Esophagus squamous epithelium (tissue), 5 donors: Measurements from ENCODE around the gene CCR2. TPM values are rescaled to one million over a fixed set of nuclear protein-coding genes. Genes with fewer than 3 reads are reported as not detected.

Experiments used
- DNase-seq: peaks from one replicate; lab custom pipeline; 2025; lab: John Stamatoyannopoulos, UW
- H3K27ac ChIP-seq, 4 donors: fragments of 200-600 bp; sonication (generic); one replicate each; pipeline ENCODE4 v1.5.1; 2016 to 2019; ENCODE audit warnings: mild to moderate bottlenecking in 1 of 4
- H3K27me3 ChIP-seq, 4 donors: fragments of 200-600 bp; sonication (generic); 1 replicate in 3 of 4; 2 replicates in 1 of 4; pipeline versions ENCODE4 v1.5.1 to v1.6.0; 2017 to 2021; ENCODE audit warnings: antibody characterized with exemption in 1 of 4
- H3K36me3 ChIP-seq, 3 donors: fragments of 200-600 bp; sonication (generic); one replicate each; pipeline ENCODE4 v1.5.1; 2016 to 2019
- H3K4me1 ChIP-seq, 3 donors: fragments of 200-600 bp; sonication (generic); one replicate each; pipeline ENCODE4 v1.5.1; 2017 to 2019
- H3K4me3 ChIP-seq, 4 donors: fragments of 200-600 bp; sonication (generic); 1 replicate in 3 of 4; 2 replicates in 1 of 4; pipeline ENCODE4 v1.5.1; 2016 to 2019; ENCODE audit warnings: mild to moderate bottlenecking in 2 of 4, moderate library complexity in 1 of 4
- H3K9me3 ChIP-seq, 3 donors: fragments of 200-600 bp; sonication (generic); one replicate each; pipeline ENCODE4 v1.5.1; 2016 to 2019
- CTCF ChIP-seq, 6 experiments: fragments of 450-650 bp in 4 of 6; fragments of 200-600 bp in 2 of 6; sonication (generic) in 2 of 6; IDR thresholded peaks; one replicate each; pipeline ENCODE4 v1.5.1; 2016 to 2019; ENCODE audit warnings: antibody characterized with exemption in 6 of 6, mild to moderate bottlenecking in 4 of 6, moderate library complexity in 4 of 6
- POLR2A ChIP-seq, 4 donors: fragments of 450-650 bp; IDR thresholded peaks; one replicate each; pipeline ENCODE4 v1.6.1; 2017; ENCODE audit warnings: antibody characterized with exemption in 4 of 4, mild to moderate bottlenecking in 4 of 4, moderate library complexity in 3 of 4
- WGBS, 2 donors: methylation state at CpG; one replicate each; pipeline ENCODE4 v1.1.5; 2018; 5-methylcytosine and 5-hydroxymethylcytosine counted together
- intact Hi-C: fragments of 100-400 bp; cut with DNase I; formaldehyde crosslinking; loops from one replicate; pipeline ENCODE4 v1.15.0; 2022
- total RNA-seq, 4 donors: library from RNA; depleted of rRNA; stranded (reverse); fragments of >200 nt; gene quantifications; one replicate each; pipeline ENCODE4 v1.1.0, GENCODE V29; 2016
- donor health status: DM: yes; HTN: yes; CAD: no.

CCR2 gene
- total RNA-seq, 4 donors from 2014 or later: 0.40 to 6.0 (median 1.9) TPM

- 57 to 84% methylated on average over 2 of the region's 2 CpGs for WGBS, 2 donors
- Histone ChIP-seq H3K27ac (no peak overlapping the region), H3K9me3 (no peaks in the 10 kb centered on the region), H3K4me3 (no peak overlapping the region), H3K36me3 (no peaks in the 10 kb centered on the region), H3K4me1 (peaks cover 0 to 18% (median under 1%) of the 10 kb centered on the region in 3 donors), H3K27me3 (peaks cover 0 to 23% (median 0%) of the 10 kb centered on the region in 4 donors)
- intact Hi-C loops: loop anchor here (5.0 kb wide), 1 partner anchor 293 kb away; no protein-coding TSS in a partner anchor
- DNase-seq: no peak
- TF ChIP-seq POLR2A (IDR thresholded peaks at IDR 0.05) (no peak), CTCF (IDR thresholded peaks at IDR 0.05) (no peak)
Observed at GRCh38 chr3:46375218-46375617, 21.3 kb downstream of the CCR2 start.

GRCh38 chr3:46375814-46376213 is 21.9 kb downstream of the CCR2 start:
- intact Hi-C loops: loop anchor here (5.0 kb wide), 1 partner anchor 294 kb away; no protein-coding TSS in a partner anchor
- Histone ChIP-seq H3K9me3 (no peaks in the 10 kb centered on the region), H3K4me1 (peaks cover 0 to 18% (median 6%) of the 10 kb centered on the region in 3 donors), H3K27ac (no peak overlapping the region), H3K36me3 (no peaks in the 10 kb centered on the region), H3K27me3 (peaks cover 0 to 23% (median 0%) of the 10 kb centered on the region in 4 donors), H3K4me3 (no peak overlapping the region)
- 38 to 41% methylated on average over 2 of the region's 2 CpGs for WGBS, 2 donors
- DNase-seq: no peak
- TF ChIP-seq POLR2A (IDR thresholded peaks at IDR 0.05) (no peak), CTCF (IDR thresholded peaks at IDR 0.05) (no peak)

GRCh38 chr3:46378426-46378942 is 24.6 kb downstream of the CCR2 start:
- TF ChIP-seq CTCF (IDR thresholded peaks at IDR 0.05): peak in 5 of 6 experiments; percentile 47 to 76 (median 59)
- no peak for TF ChIP-seq POLR2A (IDR thresholded peaks at IDR 0.05)
- intact Hi-C loops: loop anchor here (5.0 kb wide), 1 partner anchor 296 kb away; no protein-coding TSS in a partner anchor
- Histone ChIP-seq H3K9me3 (no peaks in the 10 kb centered on the region), H3K27me3 (peaks cover 0 to 16% (median 0%) of the 10 kb centered on the region in 4 donors), H3K4me3 (no peak overlapping the region), H3K4me1 (peaks cover 2 to 38% (median 7%) of the 10 kb centered on the region in 3 donors), H3K27ac (no peak overlapping the region), H3K36me3 (no peaks in the 10 kb centered on the region)
- no peak for DNase-seq
- 16 to 31% methylated on average over 8 of the region's 8 CpGs for WGBS, 2 donors

GRCh38 chr3:46380471-46381221 is 26.7 kb downstream of the CCR2 start:
- Histone ChIP-seq H3K9me3 (no peaks in the 10 kb centered on the region), H3K27me3 (no peaks in the 10 kb centered on the region), H3K36me3 (no peaks in the 10 kb centered on the region), H3K4me3 (no peak overlapping the region), H3K27ac (peak overlapping the region; percentile 9 to 54 (median 40)), H3K4me1 (peaks cover 6 to 44% (median 7%) of the 10 kb centered on the region in 3 donors)
- DNase-seq: no peak
- intact Hi-C loops: no loop called here
- TF ChIP-seq POLR2A (IDR thresholded peaks at IDR 0.05) (no peak), CTCF (IDR thresholded peaks at IDR 0.05) (no peak)
- 50 to 58% methylated on average over 7 to 8 of the region's 8 CpGs for WGBS, 2 donors

GRCh38 chr3:46381625-46382024 is 27.7 kb downstream of the CCR2 start:
- Histone ChIP-seq H3K4me1 (peaks cover 7 to 54% (median 10%) of the 10 kb centered on the region in 3 donors), H3K36me3 (no peaks in the 10 kb centered on the region), H3K4me3 (no peak overlapping the region), H3K27ac (no peak overlapping the region), H3K27me3 (no peaks in the 10 kb centered on the region), H3K9me3 (no peaks in the 10 kb centered on the region)
- 37 to 47% methylated on average over 3 of the region's 3 CpGs for WGBS, 2 donors
- no peak for DNase-seq
- intact Hi-C loops: no loop called here
- TF ChIP-seq CTCF (IDR thresholded peaks at IDR 0.05) (no peak), POLR2A (IDR thresholded peaks at IDR 0.05) (no peak)
